Caco-2 (cell line): ENCODE measurements around the gene SHROOM1. TPM values are rescaled to one million over a fixed set of nuclear protein-coding genes. Genes with fewer than 3 reads are reported as not detected.

Source experiments
- BruUV-seq: library from RNA; stranded (reverse); fragments of 400-500 nt; replicated peaks from 2 replicates; lab custom pipeline; 2021; lab: Mats Ljungman, UMichigan
- CTCF ChIA-PET: fragments of 300-600 bp; sonication (Branson Sonifier 250); formaldehyde crosslinking; loops from one replicate; lab custom pipeline; 2022; ENCODE audit warnings: antibody characterized with exemption; lab: Charles Lee
- POLR2A ChIA-PET: fragments of 300-600 bp; sonication (Branson Sonifier 250); formaldehyde crosslinking; loops from one replicate; lab custom pipeline; 2022; ENCODE audit warnings: antibody characterized with exemption; lab: Charles Lee
- DNase-seq, 2 experiments: peaks; one replicate each; pipeline versions ENCODE4 v3.0.0 to v3.0.0-alpha.2; 2020 to 2022
- H3K27me3 ChIP-seq: replicated peaks from 2 replicates; pipeline ENCODE4 v1.6.0; 2011; ENCODE audit warnings: low read length; ENCODE audit not compliant: control insufficient read depth, insufficient read depth
- H3K36me3 ChIP-seq: 2 replicates; pipeline ENCODE4 v1.5.1; 2011; ENCODE audit warnings: low read length; ENCODE audit not compliant: control insufficient read depth, insufficient read depth
- H3K4me1 ChIP-seq: fragments of 250-450 bp; sonication (Bioruptor Pico); 2 replicates; pipeline ENCODE4 v1.5.1; 2020; ENCODE audit warnings: mild to moderate bottlenecking
- H3K4me3 ChIP-seq: 2 replicates; pipeline ENCODE4 v1.5.1; 2011; ENCODE audit warnings: low read depth, mild to moderate bottlenecking, control low read depth, low read length
- H3K9me3 ChIP-seq: fragments of 250-450 bp; sonication (Bioruptor Pico); 2 replicates; pipeline ENCODE4 v1.5.1; 2020; ENCODE audit warnings: mild to moderate bottlenecking, moderate library complexity
- H3K27ac Mint-ChIP-seq: one replicate; pipeline ENCODE4 v1.8.0; 2022; ENCODE audit warnings: mixed read lengths; ENCODE audit not compliant: unreplicated experiment
- H3K27me3 Mint-ChIP-seq: one replicate; pipeline ENCODE4 v1.8.0; 2022; ENCODE audit warnings: mixed read lengths; ENCODE audit not compliant: insufficient read depth, unreplicated experiment
- H3K36me3 Mint-ChIP-seq: one replicate; pipeline ENCODE4 v1.8.0; 2022; ENCODE audit warnings: mild to moderate bottlenecking, mixed read lengths; ENCODE audit not compliant: insufficient read depth, unreplicated experiment
- H3K4me1 Mint-ChIP-seq: one replicate; pipeline ENCODE4 v1.8.0; 2022; ENCODE audit warnings: low read depth, mixed read lengths; ENCODE audit not compliant: unreplicated experiment
- H3K4me3 Mint-ChIP-seq: one replicate; pipeline ENCODE4 v1.8.0; 2022; ENCODE audit warnings: mild to moderate bottlenecking, moderate library complexity, mixed read lengths; ENCODE audit not compliant: unreplicated experiment
- H3K9me3 Mint-ChIP-seq: one replicate; pipeline ENCODE4 v1.8.0; 2022; ENCODE audit warnings: mixed read lengths; ENCODE audit not compliant: unreplicated experiment
- intact Hi-C: fragments of 100-400 bp; cut with micrococcal nuclease; formaldehyde crosslinking; loops from one replicate; pipeline ENCODE4 v1.10.0; 2022; ENCODE audit not compliant: unreplicated experiment
- total RNA-seq: library from RNA; stranded (reverse); gene quantifications from 2 replicates; pipeline ENCODE4 v1.2.3, GENCODE V29; 2022
- TF ChIP-seq, protein P1 (sequence below), 2 experiments: fragments of 200-600 bp in 1 of 2; IDR thresholded peaks; 1 replicate in 1 of 2; 2 replicates in 1 of 2; pipeline versions ENCODE4 v1.5.1 to v1.8.0; 2011 to 2022; ENCODE audit warnings: antibody characterized with exemption in 1 of 2, control low read depth in 1 of 2, inconsistent platforms in 1 of 2, low read depth in 1 of 2, low read length in 1 of 2, mild to moderate bottlenecking in 1 of 2, moderate library complexity in 1 of 2; ENCODE audit not compliant: insufficient read depth in 1 of 2, severe bottlenecking in 1 of 2, unreplicated experiment in 1 of 2

Gene SHROOM1
- total RNA-seq, 1 experiment from 2014 or later: 17.4 TPM

DNA sequence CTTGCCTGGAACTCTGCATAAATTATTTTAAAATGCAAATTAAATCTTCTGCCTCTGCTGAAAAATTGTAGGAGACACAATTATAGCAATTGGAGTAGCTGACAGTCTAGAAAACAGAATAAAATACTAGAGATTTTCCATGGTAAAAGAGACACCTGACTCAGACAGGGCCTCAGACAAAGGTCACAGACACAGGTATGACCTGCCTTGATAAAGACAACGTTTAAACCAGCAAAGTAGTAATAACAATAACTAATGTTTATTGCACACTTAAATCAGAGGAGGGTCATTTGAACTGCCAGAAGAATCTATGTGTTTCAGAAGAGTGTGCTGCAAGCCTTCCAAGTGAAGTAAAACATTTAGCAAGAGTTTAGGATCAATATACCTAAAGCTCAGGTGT lies 13.4 kb downstream of the SHROOM1 start:
- Mint-ChIP-seq H3K9me3 (no peaks in the 10 kb centered on the region), H3K36me3 (no peaks in the 10 kb centered on the region), H3K27ac (no peak overlapping the region), H3K4me3 (no peak overlapping the region), H3K27me3 (no peaks in the 10 kb centered on the region), H3K4me1 (peaks cover 6% of the 10 kb centered on the region)
- no peak for DNase-seq
- CTCF ChIA-PET: interaction anchor here (1.8 to 7.5 kb wide), 2 partner anchors 10 to 62 kb away, joined by 15 to 141 read pairs; no protein-coding TSS in a partner anchor
- no peak overlapping the region for H3K4me3 ChIP-seq
- intact Hi-C loops: loop anchor here (10.0 kb wide), 1 partner anchor 432 kb away; no protein-coding TSS in a partner anchor
- no peaks in the 10 kb centered on the region for H3K9me3 ChIP-seq
- peaks cover 6% of the 10 kb centered on the region for H3K4me1 ChIP-seq
- H3K27me3 ChIP-seq: no peaks in the 10 kb centered on the region
- TF ChIP-seq, protein P1, sequence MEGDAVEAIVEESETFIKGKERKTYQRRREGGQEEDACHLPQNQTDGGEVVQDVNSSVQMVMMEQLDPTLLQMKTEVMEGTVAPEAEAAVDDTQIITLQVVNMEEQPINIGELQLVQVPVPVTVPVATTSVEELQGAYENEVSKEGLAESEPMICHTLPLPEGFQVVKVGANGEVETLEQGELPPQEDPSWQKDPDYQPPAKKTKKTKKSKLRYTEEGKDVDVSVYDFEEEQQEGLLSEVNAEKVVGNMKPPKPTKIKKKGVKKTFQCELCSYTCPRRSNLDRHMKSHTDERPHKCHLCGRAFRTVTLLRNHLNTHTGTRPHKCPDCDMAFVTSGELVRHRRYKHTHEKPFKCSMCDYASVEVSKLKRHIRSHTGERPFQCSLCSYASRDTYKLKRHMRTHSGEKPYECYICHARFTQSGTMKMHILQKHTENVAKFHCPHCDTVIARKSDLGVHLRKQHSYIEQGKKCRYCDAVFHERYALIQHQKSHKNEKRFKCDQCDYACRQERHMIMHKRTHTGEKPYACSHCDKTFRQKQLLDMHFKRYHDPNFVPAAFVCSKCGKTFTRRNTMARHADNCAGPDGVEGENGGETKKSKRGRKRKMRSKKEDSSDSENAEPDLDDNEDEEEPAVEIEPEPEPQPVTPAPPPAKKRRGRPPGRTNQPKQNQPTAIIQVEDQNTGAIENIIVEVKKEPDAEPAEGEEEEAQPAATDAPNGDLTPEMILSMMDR (IDR thresholded peaks at IDR 0.05; ENCODE audit: insufficient read depth in 1 of 2, low read depth in 1 of 2, low read length in 1 of 2, severe bottlenecking in 1 of 2, unreplicated experiment in 1 of 2): no peak
- POLR2A ChIA-PET: no interaction called here
- no TSS peak for BruUV-seq
- H3K36me3 ChIP-seq: no peaks in the 10 kb centered on the region

DNA sequence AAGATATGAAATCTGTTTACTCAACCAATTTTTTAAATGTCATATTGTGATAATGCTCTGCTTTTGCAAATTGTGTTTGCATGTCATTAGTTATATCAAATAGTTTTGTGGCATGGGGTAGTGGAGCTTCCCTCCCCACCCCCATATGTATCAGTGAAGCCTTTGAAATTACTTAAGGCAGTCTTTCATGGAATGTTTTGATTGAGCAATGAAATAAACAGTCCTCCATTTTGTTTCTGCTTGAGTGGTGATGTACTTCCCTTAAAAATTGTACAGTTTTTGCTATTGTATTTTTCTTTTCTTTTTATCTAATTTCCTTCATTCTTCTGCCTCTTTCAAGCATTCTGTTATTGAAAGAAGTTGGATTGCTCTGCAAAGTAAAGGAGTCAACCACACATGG lies 13.9 kb downstream of the SHROOM1 start:
- ChIA-PET POLR2A (no interaction called here), CTCF (interaction anchor here (1.8 to 7.5 kb wide), 2 partner anchors 9 to 62 kb away, joined by 15 to 141 read pairs; no protein-coding TSS in a partner anchor)
- no peaks in the 10 kb centered on the region for H3K36me3 Mint-ChIP-seq

DNA sequence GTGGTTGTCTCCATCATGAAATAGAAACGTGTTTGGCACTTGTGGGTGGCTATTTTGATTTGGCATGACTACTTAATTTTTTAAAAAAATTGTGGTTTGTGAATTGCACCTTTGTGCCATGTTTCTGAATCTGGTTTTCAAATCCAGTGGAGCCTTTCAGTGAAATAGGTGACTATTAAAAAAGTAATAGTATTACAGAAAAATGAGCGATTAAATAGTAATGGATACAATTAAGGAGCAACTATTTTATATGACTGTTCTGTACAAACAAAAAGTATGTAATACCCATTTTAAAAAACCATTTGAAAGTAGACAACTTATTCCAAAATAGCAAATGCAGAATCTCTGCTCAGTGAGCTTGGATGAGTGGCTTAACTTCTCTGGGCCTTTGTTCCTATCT lies 14.4 kb downstream of the SHROOM1 start:
- intact Hi-C loops: loop anchor here (10.0 kb wide), 1 partner anchor 431 kb away; no protein-coding TSS in a partner anchor
- CTCF ChIA-PET: interaction anchor here (0.5 to 7.5 kb wide), 2 partner anchors 17 to 61 kb away, joined by 5 to 141 read pairs; no protein-coding TSS in a partner anchor

More for the DNA sequence above, 13.9 kb downstream of the SHROOM1 start:
- Mint-ChIP-seq H3K4me3 (no peak overlapping the region), H3K27ac (no peak overlapping the region), H3K27me3 (no peaks in the 10 kb centered on the region), H3K4me1 (peaks cover 6% of the 10 kb centered on the region), H3K9me3 (no peaks in the 10 kb centered on the region)
- Histone ChIP-seq H3K27me3 (no peaks in the 10 kb centered on the region), H3K36me3 (no peaks in the 10 kb centered on the region), H3K4me3 (no peak overlapping the region), H3K4me1 (peaks cover 6% of the 10 kb centered on the region), H3K9me3 (no peaks in the 10 kb centered on the region)
- intact Hi-C loops: loop anchor here (10.0 kb wide), 1 partner anchor 432 kb away; no protein-coding TSS in a partner anchor
- TF ChIP-seq, protein P1 (IDR thresholded peaks at IDR 0.05; ENCODE audit: insufficient read depth in 1 of 2, low read depth in 1 of 2, low read length in 1 of 2, severe bottlenecking in 1 of 2, unreplicated experiment in 1 of 2): no peak
- BruUV-seq: no TSS peak
- no peak for DNase-seq

More for the DNA sequence above, 14.4 kb downstream of the SHROOM1 start:
- H3K36me3 Mint-ChIP-seq: no peaks in the 10 kb centered on the region
- BruUV-seq: TSS peak; percentile 69
- TF ChIP-seq, protein P1 (IDR thresholded peaks at IDR 0.05; ENCODE audit: insufficient read depth in 1 of 2, low read depth in 1 of 2, low read length in 1 of 2, severe bottlenecking in 1 of 2, unreplicated experiment in 1 of 2): no peak
- no peak overlapping the region for H3K4me3 ChIP-seq
- no peak for DNase-seq
- H3K4me3 Mint-ChIP-seq: no peak overlapping the region
- peaks cover 6% of the 10 kb centered on the region for H3K4me1 ChIP-seq
- no peaks in the 10 kb centered on the region for H3K9me3 ChIP-seq
- POLR2A ChIA-PET: interaction anchor here (1.1 kb wide), 1 partner anchor 9 kb away, joined by 3 read pairs; no protein-coding TSS in a partner anchor
- no peaks in the 10 kb centered on the region for H3K36me3 ChIP-seq
- peaks cover 6% of the 10 kb centered on the region for H3K4me1 Mint-ChIP-seq
- H3K9me3 Mint-ChIP-seq: no peaks in the 10 kb centered on the region
- H3K27me3 Mint-ChIP-seq: no peaks in the 10 kb centered on the region
- H3K27ac Mint-ChIP-seq: no peak overlapping the region
- no peaks in the 10 kb centered on the region for H3K27me3 ChIP-seq
